Measurements from ENCODE around the gene TMPRSS11D.

TMPRSS11D gene, protein sequence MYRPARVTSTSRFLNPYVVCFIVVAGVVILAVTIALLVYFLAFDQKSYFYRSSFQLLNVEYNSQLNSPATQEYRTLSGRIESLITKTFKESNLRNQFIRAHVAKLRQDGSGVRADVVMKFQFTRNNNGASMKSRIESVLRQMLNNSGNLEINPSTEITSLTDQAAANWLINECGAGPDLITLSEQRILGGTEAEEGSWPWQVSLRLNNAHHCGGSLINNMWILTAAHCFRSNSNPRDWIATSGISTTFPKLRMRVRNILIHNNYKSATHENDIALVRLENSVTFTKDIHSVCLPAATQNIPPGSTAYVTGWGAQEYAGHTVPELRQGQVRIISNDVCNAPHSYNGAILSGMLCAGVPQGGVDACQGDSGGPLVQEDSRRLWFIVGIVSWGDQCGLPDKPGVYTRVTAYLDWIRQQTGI

DNA sequence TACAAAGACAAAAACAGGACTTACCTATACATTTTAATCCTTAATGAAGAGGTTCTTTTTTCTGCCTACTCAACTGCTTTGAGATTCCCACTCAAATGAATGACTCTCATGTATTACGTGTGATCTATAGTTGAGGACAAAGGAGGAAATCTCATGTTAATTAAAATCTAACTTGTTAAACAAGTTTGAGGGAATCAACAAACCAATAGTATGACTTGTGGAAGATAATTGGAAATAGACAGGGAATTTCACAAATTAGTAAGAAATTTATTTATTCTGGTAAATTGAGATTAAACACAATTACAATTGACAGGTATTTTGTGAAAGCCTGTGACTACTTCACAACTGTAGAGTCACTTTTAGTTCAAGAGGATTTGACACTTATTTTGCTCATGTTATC is at the start of gene TMPRSS11D:
TSS of gene TMPRSS11D (minus strand) at position 101 of the 400 bp plus-strand sequence. CDS start at position 32, 69 bp downstream.
- TF ChIP-seq, protein P1, sequence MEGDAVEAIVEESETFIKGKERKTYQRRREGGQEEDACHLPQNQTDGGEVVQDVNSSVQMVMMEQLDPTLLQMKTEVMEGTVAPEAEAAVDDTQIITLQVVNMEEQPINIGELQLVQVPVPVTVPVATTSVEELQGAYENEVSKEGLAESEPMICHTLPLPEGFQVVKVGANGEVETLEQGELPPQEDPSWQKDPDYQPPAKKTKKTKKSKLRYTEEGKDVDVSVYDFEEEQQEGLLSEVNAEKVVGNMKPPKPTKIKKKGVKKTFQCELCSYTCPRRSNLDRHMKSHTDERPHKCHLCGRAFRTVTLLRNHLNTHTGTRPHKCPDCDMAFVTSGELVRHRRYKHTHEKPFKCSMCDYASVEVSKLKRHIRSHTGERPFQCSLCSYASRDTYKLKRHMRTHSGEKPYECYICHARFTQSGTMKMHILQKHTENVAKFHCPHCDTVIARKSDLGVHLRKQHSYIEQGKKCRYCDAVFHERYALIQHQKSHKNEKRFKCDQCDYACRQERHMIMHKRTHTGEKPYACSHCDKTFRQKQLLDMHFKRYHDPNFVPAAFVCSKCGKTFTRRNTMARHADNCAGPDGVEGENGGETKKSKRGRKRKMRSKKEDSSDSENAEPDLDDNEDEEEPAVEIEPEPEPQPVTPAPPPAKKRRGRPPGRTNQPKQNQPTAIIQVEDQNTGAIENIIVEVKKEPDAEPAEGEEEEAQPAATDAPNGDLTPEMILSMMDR (IDR thresholded peaks at IDR 0.05): no peak

DNA sequence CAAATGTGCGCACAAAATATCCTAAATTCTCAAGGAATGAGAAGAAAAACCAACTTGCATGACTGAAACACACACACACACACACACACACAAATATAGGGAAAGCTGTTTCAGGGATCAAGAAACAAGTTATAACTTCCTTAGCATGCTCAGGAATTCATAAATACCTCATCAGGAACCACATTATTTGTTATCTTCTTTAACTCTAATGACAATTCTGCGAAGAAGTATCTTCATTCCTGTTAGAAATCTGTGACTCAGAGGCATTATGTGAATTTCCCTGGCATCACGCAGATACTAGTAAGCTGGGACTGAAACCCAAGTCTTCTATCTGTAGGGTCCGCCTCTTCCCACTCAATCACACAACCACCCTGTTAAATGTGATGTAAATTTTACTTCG is 49.2 kb upstream of the TMPRSS11D start:
- TF ChIP-seq, protein P1 (IDR thresholded peaks at IDR 0.05): no peak

DNA sequence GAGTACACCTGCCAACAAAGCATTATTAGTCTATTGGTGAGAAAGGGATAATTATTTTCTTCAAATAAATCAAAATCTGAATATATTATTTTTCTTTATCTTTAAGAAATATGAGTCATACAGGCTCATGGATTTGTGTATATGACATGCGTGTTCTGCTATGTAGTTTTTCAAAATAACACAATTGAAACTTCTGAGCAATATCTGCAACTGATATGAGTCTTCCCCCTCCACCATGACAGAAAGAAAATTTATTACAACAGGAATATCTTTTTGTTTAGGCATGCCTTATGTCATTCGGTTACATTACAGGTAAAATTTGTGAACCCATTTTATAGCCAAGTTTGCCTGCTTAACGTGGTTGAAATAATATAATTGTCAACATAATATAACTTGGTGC is 47.5 kb upstream of the TMPRSS11D start:
- TF ChIP-seq, protein P1 (IDR thresholded peaks at IDR 0.05): no peak

DNA sequence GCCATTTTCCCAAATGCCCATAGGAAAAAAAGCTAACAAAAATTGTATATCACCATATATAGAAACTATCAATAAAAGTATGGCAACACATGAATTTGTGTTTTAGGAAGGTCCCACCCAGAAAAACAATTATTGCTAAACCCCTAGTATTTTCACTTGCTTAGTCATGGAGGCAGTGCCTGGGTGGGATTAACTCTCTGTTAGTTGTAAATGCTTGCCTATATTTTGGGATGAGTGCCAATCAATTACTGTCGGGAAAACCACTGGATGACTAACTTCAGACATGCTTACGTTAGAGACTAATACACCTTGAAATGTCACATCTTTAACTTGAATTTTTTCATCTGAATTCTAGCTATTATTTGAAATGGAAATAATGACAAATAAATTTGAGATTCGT is 45.6 kb upstream of the TMPRSS11D start:
- TF ChIP-seq, protein P1 (IDR thresholded peaks at IDR 0.05): no peak

DNA sequence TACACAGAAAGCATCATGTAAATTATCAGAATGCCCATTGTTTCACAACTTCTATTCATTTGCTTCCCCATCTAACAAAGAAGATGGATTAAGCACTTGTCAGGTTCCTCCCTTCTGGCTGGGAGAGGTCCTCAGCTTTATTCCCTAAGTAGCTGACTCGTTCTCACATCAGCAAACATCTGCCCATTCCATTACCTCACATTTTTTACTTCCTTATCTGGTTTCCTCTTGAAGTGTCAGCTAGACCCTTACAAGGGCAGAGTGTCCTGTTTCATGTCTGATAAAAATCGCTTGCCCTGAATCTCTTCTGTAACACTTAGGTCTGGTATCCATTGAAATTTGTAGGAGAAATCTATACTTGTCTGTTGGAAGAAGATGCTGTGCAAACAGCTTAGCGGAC is 44.7 kb upstream of the TMPRSS11D start:
- TF ChIP-seq, protein P1 (IDR thresholded peaks at IDR 0.05): no peak

DNA sequence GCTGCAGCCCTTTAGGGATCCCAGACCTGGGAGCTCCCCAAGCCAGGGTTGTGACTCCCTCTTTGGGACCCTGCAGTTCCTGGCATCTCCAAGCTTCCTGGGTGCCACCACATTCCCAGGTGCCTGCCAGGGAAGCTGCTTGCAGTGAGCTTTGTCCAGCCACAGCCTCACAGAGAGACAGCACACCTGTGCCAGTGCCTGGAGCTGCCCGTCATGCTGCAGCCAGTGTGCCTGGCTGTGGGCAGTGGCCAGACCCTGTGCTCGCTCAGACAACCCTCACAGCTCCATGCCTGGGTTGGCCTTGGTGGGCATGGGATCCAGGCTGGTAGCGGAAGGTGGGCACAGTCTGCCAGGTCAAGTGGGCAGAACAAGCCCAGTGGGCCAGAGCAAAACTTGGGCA is 43.4 kb upstream of the TMPRSS11D start:
- TF ChIP-seq, protein P1 (IDR thresholded peaks at IDR 0.05): no peak

DNA sequence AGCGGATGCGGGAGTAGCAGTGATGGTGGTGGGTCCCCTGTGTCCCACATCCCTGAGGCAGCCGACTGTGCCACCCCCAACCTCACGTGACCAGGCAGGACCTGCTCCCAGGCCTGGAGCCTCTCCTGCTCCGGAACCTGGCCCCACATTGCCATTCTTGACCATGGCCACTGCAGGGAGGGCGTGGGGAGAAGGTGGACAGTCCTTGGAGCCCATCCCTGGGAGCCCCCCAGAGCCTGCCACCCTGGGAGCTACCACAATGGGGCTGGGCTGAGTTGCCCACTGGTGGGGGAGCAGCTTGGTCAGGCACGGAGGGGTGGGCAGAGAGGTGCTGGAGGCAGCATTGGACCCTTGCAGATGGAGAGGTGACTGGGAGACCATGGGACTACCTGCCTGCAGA is 42.7 kb upstream of the TMPRSS11D start:
- TF ChIP-seq, protein P1 (IDR thresholded peaks at IDR 0.05): no peak

All from LNCAP (cell line).